Measurements from ENCODE around the gene PACS2.

PACS2 gene

GRCh38 chr14:105336477-105337287 lies 22.1 kb downstream of the PACS2 start:
- Histone ChIP-seq H3K4me1 (ENCODE audit: control insufficient read depth, insufficient read depth, low read length) (peaks cover 18% of the 10 kb centered on the region), H3K9ac (ENCODE audit: low read depth, low read length) (no peak overlapping the region), H3K9me3 (replicated peaks; ENCODE audit: low read length) (no peaks in the 10 kb centered on the region), H3K36me3 (ENCODE audit: insufficient read depth, low read length) (no peaks in the 10 kb centered on the region), H3K27me3 (ENCODE audit: control insufficient read depth, insufficient read depth, low read length) (no peaks in the 10 kb centered on the region), H3K4me2 (ENCODE audit: low read length) (no peak overlapping the region), H3K4me3 (ENCODE audit: low read length) (no peak overlapping the region)

DNA sequence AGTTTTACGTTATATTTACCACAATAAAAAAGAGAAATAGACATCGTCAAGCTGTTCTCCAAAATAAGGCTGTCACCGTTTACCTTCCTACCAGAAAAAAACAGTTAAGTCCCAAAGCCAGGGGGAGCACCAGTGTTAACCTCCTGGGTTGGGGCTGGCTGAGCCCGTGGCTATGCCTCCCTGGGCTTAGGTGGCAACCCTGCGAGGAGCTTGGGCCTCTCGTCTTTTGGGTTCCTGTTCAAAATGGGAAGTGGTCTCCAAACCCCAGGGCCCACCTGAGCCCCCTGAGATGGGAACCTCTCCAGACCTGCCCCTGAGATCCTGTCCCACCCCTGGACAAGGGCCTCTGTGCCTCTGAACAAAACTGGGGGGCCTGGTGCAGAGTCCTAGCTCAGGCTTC lies 22.9 kb downstream of the PACS2 start:
- peaks cover 17% of the 10 kb centered on the region for H3K4me1 ChIP-seq (ENCODE audit: control insufficient read depth, insufficient read depth, low read length)

DNA sequence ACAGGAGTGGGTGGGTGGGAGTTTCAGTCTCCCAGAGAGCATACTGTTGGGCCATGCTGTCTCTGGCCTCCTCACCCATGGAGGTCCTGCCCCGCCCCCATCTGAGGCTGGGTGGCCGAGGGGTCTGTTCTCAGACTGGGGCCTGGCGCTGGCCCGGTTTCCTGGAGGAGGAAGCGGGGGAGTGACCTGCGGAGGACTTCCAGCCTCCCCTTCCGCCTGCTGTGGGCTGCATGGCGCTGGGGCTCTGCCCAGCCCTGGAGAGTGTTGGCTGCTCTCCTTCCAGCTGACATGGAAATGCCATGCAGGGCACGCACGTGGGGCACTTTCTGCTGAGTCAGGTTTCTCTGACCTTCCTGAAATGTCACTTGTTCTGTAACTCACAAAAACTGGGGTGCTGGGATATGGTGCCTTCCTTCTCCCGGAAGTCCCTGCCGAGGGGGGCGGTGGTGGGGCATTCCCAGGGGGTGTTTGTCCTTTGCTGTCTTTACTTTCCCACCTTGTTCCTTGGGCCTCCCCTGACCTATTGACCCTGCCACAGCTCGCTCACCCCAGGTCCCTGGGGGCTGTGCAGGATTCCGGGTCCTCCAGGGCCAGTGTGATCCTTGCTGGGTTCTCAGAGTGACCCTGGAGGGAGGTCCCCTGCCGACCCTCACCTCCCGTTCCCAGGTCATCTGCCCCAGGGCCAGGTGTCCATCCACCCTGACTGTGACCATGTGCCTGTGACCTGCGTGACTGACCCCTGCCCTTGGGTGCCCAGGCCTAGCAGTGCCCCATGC lies 23.6 kb downstream of the PACS2 start:
- Histone ChIP-seq H3K27me3 (ENCODE audit: control insufficient read depth, insufficient read depth, low read length) (no peaks in the 10 kb centered on the region), H3K4me2 (ENCODE audit: low read length) (peak overlapping the region; percentile 9), H3K4me3 (ENCODE audit: low read length) (no peak overlapping the region), H3K9me3 (replicated peaks; ENCODE audit: low read length) (no peaks in the 10 kb centered on the region), H3K36me3 (ENCODE audit: insufficient read depth, low read length) (no peaks in the 10 kb centered on the region), H3K4me1 (ENCODE audit: control insufficient read depth, insufficient read depth, low read length) (peaks cover 14% of the 10 kb centered on the region), H3K9ac (ENCODE audit: low read depth, low read length) (no peak overlapping the region)

More for the DNA sequence above, 22.9 kb downstream of the PACS2 start:
- H3K4me3 ChIP-seq (ENCODE audit: low read length) = no peak overlapping the region
- no peaks in the 10 kb centered on the region for H3K9me3 ChIP-seq (replicated peaks; ENCODE audit: low read length)
- no peak overlapping the region for H3K4me2 ChIP-seq (ENCODE audit: low read length)
- H3K9ac ChIP-seq (ENCODE audit: low read depth, low read length) = no peak overlapping the region
- H3K27me3 ChIP-seq (ENCODE audit: control insufficient read depth, insufficient read depth, low read length) = no peaks in the 10 kb centered on the region
- H3K36me3 ChIP-seq (ENCODE audit: insufficient read depth, low read length) = no peaks in the 10 kb centered on the region

- Histone ChIP-seq H3K4me1 (ENCODE audit: control insufficient read depth, insufficient read depth, low read length) (peaks cover 13% of the 10 kb centered on the region), H3K9me3 (replicated peaks; ENCODE audit: low read length) (no peaks in the 10 kb centered on the region), H3K4me2 (ENCODE audit: low read length) (no peak overlapping the region), H3K9ac (ENCODE audit: low read depth, low read length) (no peak overlapping the region), H3K27me3 (ENCODE audit: control insufficient read depth, insufficient read depth, low read length) (no peaks in the 10 kb centered on the region), H3K36me3 (ENCODE audit: insufficient read depth, low read length) (no peaks in the 10 kb centered on the region), H3K4me3 (ENCODE audit: low read length) (no peak overlapping the region)
Measured at GRCh38 chr14:105340821-105341733, 26.5 kb downstream of the PACS2 start.

- no peaks in the 10 kb centered on the region for H3K9me3 ChIP-seq (replicated peaks; ENCODE audit: low read length)
- no peaks in the 10 kb centered on the region for H3K36me3 ChIP-seq (ENCODE audit: insufficient read depth, low read length)
- H3K27me3 ChIP-seq (ENCODE audit: control insufficient read depth, insufficient read depth, low read length) = no peaks in the 10 kb centered on the region
- H3K9ac ChIP-seq (ENCODE audit: low read depth, low read length) = no peak overlapping the region
- no peak overlapping the region for H3K4me2 ChIP-seq (ENCODE audit: low read length)
- H3K4me1 ChIP-seq (ENCODE audit: control insufficient read depth, insufficient read depth, low read length) = peaks cover 2% of the 10 kb centered on the region
- H3K4me3 ChIP-seq (ENCODE audit: low read length) = no peak overlapping the region
Measured at GRCh38 chr14:105343194-105343593, 28.6 kb downstream of the PACS2 start.

DNA sequence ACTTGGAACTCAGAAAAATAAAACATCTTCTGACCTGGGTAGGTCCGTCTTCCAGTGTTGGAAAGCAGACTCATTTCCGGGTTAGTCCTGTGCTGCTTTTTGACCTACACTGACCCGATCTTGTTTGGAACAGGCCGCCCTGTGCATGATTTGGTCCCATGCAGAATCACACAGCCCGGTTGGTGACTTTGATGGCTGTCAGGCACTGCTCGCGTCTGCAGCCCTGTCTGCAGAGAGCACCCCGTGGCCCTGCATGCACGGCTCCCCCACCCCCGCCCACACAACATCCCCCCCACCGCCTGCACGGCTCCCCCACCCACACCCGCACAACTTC lies 31.6 kb downstream of the PACS2 start:
- no peaks in the 10 kb centered on the region for H3K27me3 ChIP-seq (ENCODE audit: control insufficient read depth, insufficient read depth, low read length)
- no peaks in the 10 kb centered on the region for H3K36me3 ChIP-seq (ENCODE audit: insufficient read depth, low read length)
- H3K9ac ChIP-seq (ENCODE audit: low read depth, low read length) = no peak overlapping the region
- no peaks in the 10 kb centered on the region for H3K9me3 ChIP-seq (replicated peaks; ENCODE audit: low read length)
- no peaks in the 10 kb centered on the region for H3K4me1 ChIP-seq (ENCODE audit: control insufficient read depth, insufficient read depth, low read length)
- no peak overlapping the region for H3K4me3 ChIP-seq (ENCODE audit: low read length)
- no peak overlapping the region for H3K4me2 ChIP-seq (ENCODE audit: low read length)

DNA sequence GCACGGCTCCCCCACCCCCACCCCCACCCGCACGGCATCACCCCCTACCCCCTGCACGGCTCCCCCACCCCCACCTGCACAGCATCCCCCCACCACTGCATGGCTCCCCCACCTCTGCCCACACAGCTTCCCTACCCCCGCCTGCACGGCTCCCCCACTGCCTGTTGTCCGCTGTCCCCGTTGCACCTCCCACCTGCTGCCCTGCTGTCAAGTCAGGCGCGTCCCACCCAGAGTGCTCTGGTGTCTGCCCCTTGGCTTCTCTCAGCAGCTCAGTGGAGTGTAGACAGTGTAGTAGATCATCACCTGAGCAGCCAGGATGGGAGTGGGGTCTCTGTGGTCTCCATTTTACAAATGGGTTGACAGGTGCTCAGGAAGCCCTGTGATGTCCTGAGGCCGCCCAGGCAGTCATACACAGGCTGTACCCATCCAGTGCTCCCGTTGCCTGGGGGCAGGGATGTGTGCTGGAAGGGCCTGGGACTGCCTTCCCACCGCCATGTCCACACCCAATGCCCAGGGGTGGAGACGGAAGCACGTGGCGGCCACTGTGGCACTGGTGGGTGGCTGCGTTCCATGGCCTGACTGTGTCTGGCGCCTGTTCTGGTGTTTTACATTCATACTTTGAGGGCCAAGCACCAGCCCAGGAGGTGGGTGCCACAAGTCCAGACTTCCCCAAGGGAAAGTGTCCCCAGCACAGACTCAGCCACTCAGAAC lies 32.5 kb downstream of the PACS2 start:
- Histone ChIP-seq H3K9me3 (replicated peaks; ENCODE audit: low read length) (no peaks in the 10 kb centered on the region), H3K27me3 (ENCODE audit: control insufficient read depth, insufficient read depth, low read length) (no peaks in the 10 kb centered on the region), H3K4me3 (ENCODE audit: low read length) (no peak overlapping the region), H3K4me1 (ENCODE audit: control insufficient read depth, insufficient read depth, low read length) (peaks cover 3% of the 10 kb centered on the region), H3K9ac (ENCODE audit: low read depth, low read length) (no peak overlapping the region), H3K36me3 (ENCODE audit: insufficient read depth, low read length) (no peaks in the 10 kb centered on the region), H3K4me2 (ENCODE audit: low read length) (no peak overlapping the region)

- Histone ChIP-seq H3K9me3 (replicated peaks; ENCODE audit: low read length) (no peaks in the 10 kb centered on the region), H3K4me2 (ENCODE audit: low read length) (no peak overlapping the region), H3K27me3 (ENCODE audit: control insufficient read depth, insufficient read depth, low read length) (no peaks in the 10 kb centered on the region), H3K9ac (ENCODE audit: low read depth, low read length) (no peak overlapping the region), H3K4me1 (ENCODE audit: control insufficient read depth, insufficient read depth, low read length) (peaks cover 4% of the 10 kb centered on the region), H3K36me3 (ENCODE audit: insufficient read depth, low read length) (no peaks in the 10 kb centered on the region), H3K4me3 (ENCODE audit: low read length) (no peak overlapping the region)
Measured at GRCh38 chr14:105347587-105347968, 33.0 kb downstream of the PACS2 start.

DNA sequence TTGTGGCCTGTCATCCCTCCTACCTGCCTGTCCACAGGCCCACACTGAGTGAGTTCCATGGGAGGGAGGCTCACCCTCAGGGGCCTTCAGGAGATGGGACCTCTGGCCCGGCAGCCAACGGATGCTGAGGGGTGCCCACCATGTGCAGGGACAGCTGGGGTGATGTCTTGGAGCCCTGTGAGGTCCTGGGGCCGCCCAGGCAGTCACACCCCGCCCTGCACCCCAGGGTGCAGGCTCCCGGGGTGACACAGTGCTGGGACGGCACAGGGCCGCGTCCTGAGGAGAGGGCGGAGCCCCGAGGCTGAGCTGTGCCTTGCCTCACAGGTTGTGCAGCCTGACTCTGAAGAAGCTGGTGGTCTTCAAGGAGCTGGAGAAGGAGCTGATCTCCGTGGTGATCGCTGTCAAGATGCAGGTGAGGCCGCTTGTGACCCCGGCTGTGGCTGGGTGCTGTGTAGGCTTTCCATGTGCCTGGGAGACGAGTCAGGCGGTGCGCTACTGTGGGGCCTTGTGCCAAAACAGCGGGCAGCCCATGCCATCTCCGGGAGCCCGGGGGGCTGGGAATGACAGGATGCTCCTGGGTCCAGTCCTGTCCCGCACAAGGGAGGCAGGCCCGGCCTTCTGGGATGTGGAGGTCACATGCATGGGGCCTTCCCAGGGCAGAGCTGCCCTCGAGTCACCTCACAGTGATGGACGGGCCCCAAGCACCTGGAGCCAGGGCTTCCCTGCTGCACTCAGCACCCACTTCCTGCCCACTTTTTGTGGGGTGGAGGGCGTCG lies 33.8 kb downstream of the PACS2 start:
- Histone ChIP-seq H3K9ac (ENCODE audit: low read depth, low read length) (no peak overlapping the region), H3K4me1 (ENCODE audit: control insufficient read depth, insufficient read depth, low read length) (peaks cover 4% of the 10 kb centered on the region), H3K9me3 (replicated peaks; ENCODE audit: low read length) (no peaks in the 10 kb centered on the region), H3K27me3 (ENCODE audit: control insufficient read depth, insufficient read depth, low read length) (no peaks in the 10 kb centered on the region), H3K4me3 (ENCODE audit: low read length) (no peak overlapping the region), H3K36me3 (ENCODE audit: insufficient read depth, low read length) (no peaks in the 10 kb centered on the region), H3K4me2 (ENCODE audit: low read length) (no peak overlapping the region)

GRCh38 chr14:105348945-105349699 lies 34.6 kb downstream of the PACS2 start:
- Histone ChIP-seq H3K9me3 (replicated peaks; ENCODE audit: low read length) (no peaks in the 10 kb centered on the region), H3K4me3 (ENCODE audit: low read length) (no peak overlapping the region), H3K27me3 (ENCODE audit: control insufficient read depth, insufficient read depth, low read length) (no peaks in the 10 kb centered on the region), H3K4me1 (ENCODE audit: control insufficient read depth, insufficient read depth, low read length) (peaks cover 4% of the 10 kb centered on the region), H3K9ac (ENCODE audit: low read depth, low read length) (no peak overlapping the region), H3K4me2 (ENCODE audit: low read length) (no peak overlapping the region), H3K36me3 (ENCODE audit: insufficient read depth, low read length) (no peaks in the 10 kb centered on the region)
